Effector memory CD4-positive, alpha-beta T cell (primary cell): ENCODE results near the gene DLK1.

Source experiments
- DNase-seq, 3 donors: peaks; one replicate each; pipeline ENCODE4 v3.0.0-alpha.2; 2020
- H3K27ac ChIP-seq: 2 replicates; pipeline ENCODE4 v1.7.0; 2013; ENCODE audit warnings: mild to moderate bottlenecking, low read length, moderate library complexity; ENCODE audit not compliant: insufficient read depth, poor library complexity, severe bottlenecking
- H3K27me3 ChIP-seq: replicated peaks from 2 replicates; pipeline ENCODE4 v1.7.0; 2013; ENCODE audit warnings: mild to moderate bottlenecking, low read length; ENCODE audit not compliant: insufficient read depth, control insufficient read depth, poor library complexity, severe bottlenecking
- H3K36me3 ChIP-seq: 2 replicates; pipeline ENCODE4 v1.7.0; 2013; ENCODE audit warnings: mild to moderate bottlenecking, low read length, moderate library complexity; ENCODE audit not compliant: control insufficient read depth, insufficient read depth
- H3K4me1 ChIP-seq: 2 replicates; pipeline ENCODE4 v1.7.0; 2013; ENCODE audit warnings: low read length, mild to moderate bottlenecking; ENCODE audit not compliant: control insufficient read depth, insufficient read depth, poor library complexity, severe bottlenecking
- H3K4me3 ChIP-seq: 2 replicates; pipeline ENCODE4 v1.7.0; 2013; ENCODE audit warnings: low read length, low read depth, mild to moderate bottlenecking; ENCODE audit not compliant: insufficient read depth, poor library complexity, severe bottlenecking
- H3K9me3 ChIP-seq: 2 replicates; pipeline ENCODE4 v1.7.0; 2013; ENCODE audit warnings: mild to moderate bottlenecking, low read length, moderate library complexity; ENCODE audit not compliant: control insufficient read depth

DLK1 gene

GRCh38 chr14:100692859-100693558, 33.7 kb upstream of the DLK1 start:
- no peaks in the 10 kb centered on the region for H3K9me3 ChIP-seq
- no peak overlapping the region for H3K4me3 ChIP-seq
- no peaks in the 10 kb centered on the region for H3K27me3 ChIP-seq
- no peaks in the 10 kb centered on the region for H3K4me1 ChIP-seq
- no peak for DNase-seq
- no peaks in the 10 kb centered on the region for H3K36me3 ChIP-seq
- no peak overlapping the region for H3K27ac ChIP-seq

GRCh38 chr14:100693877-100694578, 32.7 kb upstream of the DLK1 start:
- Histone ChIP-seq H3K9me3 (no peaks in the 10 kb centered on the region), H3K27me3 (no peaks in the 10 kb centered on the region), H3K36me3 (no peaks in the 10 kb centered on the region), H3K27ac (no peak overlapping the region), H3K4me1 (no peaks in the 10 kb centered on the region), H3K4me3 (no peak overlapping the region)
- no peak for DNase-seq

- Histone ChIP-seq H3K27me3 (no peaks in the 10 kb centered on the region), H3K4me3 (no peak overlapping the region), H3K27ac (no peak overlapping the region), H3K36me3 (no peaks in the 10 kb centered on the region), H3K9me3 (no peaks in the 10 kb centered on the region), H3K4me1 (no peaks in the 10 kb centered on the region)
- no peak for DNase-seq
Observed at GRCh38 chr14:100694579-100695422, 31.9 kb upstream of the DLK1 start.

- Histone ChIP-seq H3K27me3 (no peaks in the 10 kb centered on the region), H3K36me3 (no peaks in the 10 kb centered on the region), H3K9me3 (no peaks in the 10 kb centered on the region), H3K27ac (no peak overlapping the region), H3K4me3 (no peak overlapping the region), H3K4me1 (no peaks in the 10 kb centered on the region)
- DNase-seq = no peak
Observed at GRCh38 chr14:100695423-100695738, 31.3 kb upstream of the DLK1 start.

- Histone ChIP-seq H3K27me3 (no peaks in the 10 kb centered on the region), H3K27ac (no peak overlapping the region), H3K4me3 (no peak overlapping the region), H3K4me1 (no peaks in the 10 kb centered on the region), H3K36me3 (no peaks in the 10 kb centered on the region), H3K9me3 (no peaks in the 10 kb centered on the region)
- no peak for DNase-seq
Observed at GRCh38 chr14:100696008-100696407, 30.7 kb upstream of the DLK1 start.

- H3K9me3 ChIP-seq = no peaks in the 10 kb centered on the region
- no peaks in the 10 kb centered on the region for H3K4me1 ChIP-seq
- H3K36me3 ChIP-seq = no peaks in the 10 kb centered on the region
- H3K27me3 ChIP-seq = no peaks in the 10 kb centered on the region
- no peak for DNase-seq
- no peak overlapping the region for H3K27ac ChIP-seq
- no peak overlapping the region for H3K4me3 ChIP-seq
Observed at GRCh38 chr14:100696590-100696989, 30.1 kb upstream of the DLK1 start.

- no peaks in the 10 kb centered on the region for H3K36me3 ChIP-seq
- no peak overlapping the region for H3K27ac ChIP-seq
- H3K9me3 ChIP-seq = no peaks in the 10 kb centered on the region
- no peaks in the 10 kb centered on the region for H3K27me3 ChIP-seq
- no peak for DNase-seq
- H3K4me3 ChIP-seq = no peak overlapping the region
- H3K4me1 ChIP-seq = no peaks in the 10 kb centered on the region
Observed at GRCh38 chr14:100698066-100698465, 28.6 kb upstream of the DLK1 start.

DNA sequence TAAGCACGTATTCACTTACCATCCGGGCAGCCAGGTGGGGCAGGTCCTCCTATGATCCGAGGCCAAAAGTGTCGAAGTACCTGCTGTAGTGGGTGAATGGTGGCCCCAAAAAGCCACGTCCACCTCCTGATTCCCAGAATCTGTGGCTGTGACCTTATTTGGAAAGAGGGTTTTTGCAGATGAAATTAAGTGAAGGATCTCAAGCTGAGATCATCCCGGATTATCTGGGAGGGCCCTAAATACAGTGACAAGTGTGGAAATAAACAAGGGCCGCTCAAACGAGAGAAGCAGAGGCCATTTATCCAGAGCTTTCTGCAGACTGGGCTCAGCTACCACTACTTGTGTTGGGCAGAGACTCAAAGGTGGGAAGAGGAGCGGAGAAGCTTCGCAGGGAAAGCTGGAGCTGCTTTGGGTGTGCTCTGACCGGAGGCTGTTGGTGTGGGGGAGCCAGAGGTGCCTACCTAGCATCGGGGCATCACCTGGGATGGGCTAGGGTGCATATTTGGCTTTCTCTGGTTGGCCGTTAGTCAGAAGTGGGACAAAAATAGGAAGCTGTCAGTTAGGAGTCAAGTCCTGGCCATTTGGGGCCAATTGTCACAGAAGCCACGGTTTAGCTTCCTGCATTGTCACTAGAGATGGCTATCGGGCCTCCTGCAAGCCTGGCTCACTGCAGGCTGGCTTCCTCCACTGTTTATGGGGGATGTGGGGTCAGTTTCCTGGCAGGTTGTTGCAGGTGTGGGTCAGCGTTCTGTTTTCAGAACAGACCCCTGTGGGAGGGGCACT, 27.8 kb upstream of the DLK1 start:
- H3K4me3 ChIP-seq = no peak overlapping the region

DNA sequence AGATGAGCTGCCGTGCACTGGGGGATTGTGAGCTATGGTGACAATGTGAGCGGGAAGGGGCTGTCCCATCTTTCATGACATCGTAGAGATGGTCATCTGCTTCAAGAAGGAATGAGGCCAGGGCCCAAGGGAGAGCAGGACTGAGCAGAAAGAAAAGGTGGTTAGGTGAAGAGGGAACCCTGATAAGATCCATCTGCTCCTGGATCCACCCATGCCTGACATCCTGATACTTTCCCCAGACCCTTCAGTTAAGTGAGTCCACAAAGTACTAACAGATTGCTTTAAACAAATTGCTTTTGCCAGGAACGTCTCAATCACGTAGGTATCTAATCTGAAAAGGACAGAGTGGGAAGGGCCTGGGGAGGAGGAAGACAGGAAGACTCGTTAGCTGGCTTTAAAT, 25.4 kb upstream of the DLK1 start:
- Histone ChIP-seq H3K27ac (no peak overlapping the region), H3K27me3 (no peaks in the 10 kb centered on the region), H3K4me1 (no peaks in the 10 kb centered on the region), H3K36me3 (no peaks in the 10 kb centered on the region), H3K4me3 (no peak overlapping the region), H3K9me3 (no peaks in the 10 kb centered on the region)
- no peak for DNase-seq

More for the DNA sequence above, 27.8 kb upstream of the DLK1 start:
- Histone ChIP-seq H3K27me3 (no peaks in the 10 kb centered on the region), H3K9me3 (no peaks in the 10 kb centered on the region), H3K27ac (no peak overlapping the region), H3K36me3 (no peaks in the 10 kb centered on the region), H3K4me1 (no peaks in the 10 kb centered on the region)
- DNase-seq = no peak
